Esophagus muscularis mucosa (tissue), 3 donors: ENCODE data around the gene KCTD14.

Source experiments
- POLR2AphosphoS5 ChIP-seq, 2 donors: sonication (generic); formaldehyde crosslinking; IDR thresholded peaks; one replicate each; pipeline ENCODE4 v1.6.1; 2017; ENCODE audit warnings: antibody characterized with exemption in 2 of 2
- TF ChIP-seq, protein P1 (sequence below), 3 experiments: fragments of 200-600 bp in 2 of 3; fragments of 450-650 bp in 1 of 3; sonication (generic) in 2 of 3; IDR thresholded peaks; one replicate each; pipeline ENCODE4 v1.5.1; 2017 to 2019; ENCODE audit warnings: antibody characterized with exemption in 3 of 3, mild to moderate bottlenecking in 2 of 3, moderate library complexity in 1 of 3

DNA sequence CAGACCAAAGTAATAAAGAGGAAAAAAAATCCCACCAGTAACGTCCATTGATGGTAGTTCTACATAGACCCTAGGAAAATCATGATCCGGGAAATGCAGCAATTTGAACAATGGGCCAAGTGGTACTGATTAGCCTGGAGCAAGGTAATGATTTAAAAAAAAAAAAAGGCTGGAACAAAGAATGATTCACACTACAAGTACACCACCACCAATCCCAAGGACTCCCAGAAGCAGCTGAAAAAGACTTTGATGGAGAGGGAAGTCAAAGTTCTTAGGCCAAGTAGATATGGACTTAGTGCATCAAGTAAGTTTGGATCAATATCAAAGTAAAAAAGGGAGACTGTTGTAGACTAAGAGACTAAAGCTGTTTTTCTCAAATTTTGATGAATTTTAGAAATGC lies 11.8 kb downstream of the KCTD14 start:
- TF ChIP-seq, protein P1, sequence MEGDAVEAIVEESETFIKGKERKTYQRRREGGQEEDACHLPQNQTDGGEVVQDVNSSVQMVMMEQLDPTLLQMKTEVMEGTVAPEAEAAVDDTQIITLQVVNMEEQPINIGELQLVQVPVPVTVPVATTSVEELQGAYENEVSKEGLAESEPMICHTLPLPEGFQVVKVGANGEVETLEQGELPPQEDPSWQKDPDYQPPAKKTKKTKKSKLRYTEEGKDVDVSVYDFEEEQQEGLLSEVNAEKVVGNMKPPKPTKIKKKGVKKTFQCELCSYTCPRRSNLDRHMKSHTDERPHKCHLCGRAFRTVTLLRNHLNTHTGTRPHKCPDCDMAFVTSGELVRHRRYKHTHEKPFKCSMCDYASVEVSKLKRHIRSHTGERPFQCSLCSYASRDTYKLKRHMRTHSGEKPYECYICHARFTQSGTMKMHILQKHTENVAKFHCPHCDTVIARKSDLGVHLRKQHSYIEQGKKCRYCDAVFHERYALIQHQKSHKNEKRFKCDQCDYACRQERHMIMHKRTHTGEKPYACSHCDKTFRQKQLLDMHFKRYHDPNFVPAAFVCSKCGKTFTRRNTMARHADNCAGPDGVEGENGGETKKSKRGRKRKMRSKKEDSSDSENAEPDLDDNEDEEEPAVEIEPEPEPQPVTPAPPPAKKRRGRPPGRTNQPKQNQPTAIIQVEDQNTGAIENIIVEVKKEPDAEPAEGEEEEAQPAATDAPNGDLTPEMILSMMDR (IDR thresholded peaks at IDR 0.05), result no peak
- no peak for TF ChIP-seq POLR2AphosphoS5 (IDR thresholded peaks at IDR 0.05)
